IPS-20b (cell line): ENCODE measurements around the gene EEFSEC.

Experiments used
- H3K27ac ChIP-seq: one replicate; pipeline ENCODE4 v1.5.1; 2013; ENCODE audit warnings: low read length
- H3K27me3 ChIP-seq: 2 replicates; pipeline ENCODE4 v1.6.1; 2013; ENCODE audit warnings: mild to moderate bottlenecking, low read length, inconsistent platforms; ENCODE audit not compliant: insufficient read depth
- H3K36me3 ChIP-seq: 2 replicates; pipeline ENCODE4 v1.6.1; 2013; ENCODE audit warnings: low read depth, mild to moderate bottlenecking, inconsistent platforms, low read length, moderate library complexity; ENCODE audit not compliant: insufficient read depth
- H3K4me1 ChIP-seq: 2 replicates; pipeline ENCODE4 v1.6.1; 2013; ENCODE audit warnings: mild to moderate bottlenecking, control low read depth, inconsistent platforms, low read length, moderate library complexity; ENCODE audit not compliant: insufficient read depth
- H3K4me3 ChIP-seq: 2 replicates; pipeline ENCODE4 v1.5.1; 2013; ENCODE audit warnings: mild to moderate bottlenecking, low read length, inconsistent platforms
- H3K9ac ChIP-seq: 2 replicates; pipeline ENCODE4 v1.6.1; 2013; ENCODE audit warnings: low read depth, mild to moderate bottlenecking, inconsistent platforms, low read length, moderate library complexity
- H3K9me3 ChIP-seq: 2 replicates; pipeline ENCODE4 v1.6.1; 2013; ENCODE audit warnings: mild to moderate bottlenecking, low read depth, low read length, inconsistent platforms; ENCODE audit not compliant: insufficient read depth

Gene EEFSEC

DNA sequence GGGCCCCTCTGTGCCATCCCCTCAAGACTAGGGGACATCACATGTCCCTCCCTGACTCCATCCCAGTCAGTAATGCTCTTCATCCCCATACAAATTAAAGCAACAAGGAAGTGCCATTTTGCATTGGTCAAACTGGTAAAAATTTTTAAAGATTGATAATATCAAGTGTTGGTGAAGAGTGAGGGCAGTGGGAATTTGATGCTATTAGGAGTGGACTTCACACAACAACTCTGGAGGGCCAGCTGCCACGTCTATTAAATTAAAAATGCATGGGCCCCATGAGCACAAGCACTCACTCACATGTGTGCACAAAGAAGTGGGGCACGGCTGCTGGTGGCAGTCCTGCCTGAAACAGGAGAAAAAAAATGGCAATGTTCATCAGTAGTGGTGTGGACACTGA is 265.6 kb downstream of the EEFSEC start:
- Histone ChIP-seq H3K36me3 (no peaks in the 10 kb centered on the region), H3K27ac (no peak overlapping the region), H3K9ac (no peak overlapping the region), H3K4me3 (no peak overlapping the region), H3K4me1 (no peaks in the 10 kb centered on the region), H3K27me3 (0 out of 2 replicates have a peak, but pooled peaks cover 1% of the 10 kb centered on the region), H3K9me3 (no peaks in the 10 kb centered on the region)

DNA sequence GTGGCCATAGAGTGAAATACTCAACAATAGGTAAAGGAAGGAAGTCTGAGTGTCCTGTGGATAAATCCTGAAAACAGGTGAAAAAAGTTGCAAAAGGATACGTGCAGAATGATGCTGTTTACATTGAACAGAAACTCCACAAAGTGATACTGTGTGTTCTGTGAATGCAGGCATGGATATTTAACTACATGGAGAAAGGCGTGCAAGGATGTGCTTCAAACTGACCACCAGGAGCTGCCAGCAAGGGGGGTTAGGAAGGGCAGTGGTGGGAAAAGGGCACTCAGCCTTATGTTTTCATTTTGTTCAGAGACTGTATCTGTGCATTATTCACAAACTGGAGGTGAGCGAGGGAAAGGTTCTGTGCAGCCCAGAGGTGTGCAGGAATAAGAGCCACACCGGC is 266.0 kb downstream of the EEFSEC start:
- Histone ChIP-seq H3K4me3 (no peak overlapping the region), H3K9ac (no peak overlapping the region), H3K27me3 (0 out of 2 replicates have a peak, but pooled peaks cover 4% of the 10 kb centered on the region), H3K27ac (no peak overlapping the region), H3K9me3 (no peaks in the 10 kb centered on the region), H3K36me3 (no peaks in the 10 kb centered on the region), H3K4me1 (no peaks in the 10 kb centered on the region)

DNA sequence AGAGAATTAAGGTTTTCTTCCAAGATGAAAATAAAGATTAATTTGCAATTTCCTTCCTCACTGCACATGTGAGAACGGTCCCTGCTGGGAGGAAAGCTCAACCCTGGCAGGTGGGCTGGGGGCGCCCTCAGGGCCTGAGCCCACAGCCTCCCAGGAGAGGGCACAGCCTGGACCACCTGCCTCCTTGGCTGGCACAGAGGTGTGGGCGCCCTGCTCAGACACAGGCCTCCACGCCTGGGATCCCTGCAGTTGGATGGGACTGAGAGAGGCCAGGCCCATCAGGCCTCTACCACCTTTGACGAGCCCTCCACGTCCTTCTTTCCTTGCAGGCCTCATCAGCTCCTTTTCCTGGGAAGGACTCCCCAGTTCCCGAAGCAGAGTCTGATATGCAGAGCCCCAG is 267.0 kb downstream of the EEFSEC start:
- Histone ChIP-seq H3K9ac (no peak overlapping the region), H3K27ac (no peak overlapping the region), H3K4me3 (no peak overlapping the region), H3K36me3 (no peaks in the 10 kb centered on the region), H3K4me1 (no peaks in the 10 kb centered on the region), H3K27me3 (peaks cover 12% of the 10 kb centered on the region), H3K9me3 (no peaks in the 10 kb centered on the region)

- Histone ChIP-seq H3K9me3 (no peaks in the 10 kb centered on the region), H3K27ac (no peak overlapping the region), H3K9ac (no peak overlapping the region), H3K4me1 (no peaks in the 10 kb centered on the region), H3K4me3 (no peak overlapping the region), H3K36me3 (no peaks in the 10 kb centered on the region), H3K27me3 (peaks cover 18% of the 10 kb centered on the region)
Observed at GRCh38 chr3:128420720-128421438, 267.6 kb downstream of the EEFSEC start.

- Histone ChIP-seq H3K9me3 (no peaks in the 10 kb centered on the region), H3K4me1 (no peaks in the 10 kb centered on the region), H3K9ac (no peak overlapping the region), H3K4me3 (no peak overlapping the region), H3K27ac (no peak overlapping the region), H3K27me3 (peaks cover 24% of the 10 kb centered on the region), H3K36me3 (no peaks in the 10 kb centered on the region)
Observed at GRCh38 chr3:128421439-128421836, 268.2 kb downstream of the EEFSEC start.

GRCh38 chr3:128421966-128422365 is 268.7 kb downstream of the EEFSEC start:
- Histone ChIP-seq H3K27me3 (peaks cover 29% of the 10 kb centered on the region), H3K36me3 (no peaks in the 10 kb centered on the region), H3K4me3 (no peak overlapping the region), H3K9me3 (no peaks in the 10 kb centered on the region), H3K4me1 (no peaks in the 10 kb centered on the region), H3K9ac (no peak overlapping the region), H3K27ac (no peak overlapping the region)

GRCh38 chr3:128422762-128423524 is 269.7 kb downstream of the EEFSEC start:
- H3K27me3 ChIP-seq = peaks cover 39% of the 10 kb centered on the region
- H3K4me1 ChIP-seq = no peaks in the 10 kb centered on the region
- H3K27ac ChIP-seq = no peak overlapping the region
- H3K36me3 ChIP-seq = no peaks in the 10 kb centered on the region
- no peak overlapping the region for H3K4me3 ChIP-seq
- no peaks in the 10 kb centered on the region for H3K9me3 ChIP-seq
- no peak overlapping the region for H3K9ac ChIP-seq

GRCh38 chr3:128423525-128424147 is 270.4 kb downstream of the EEFSEC start:
- H3K4me1 ChIP-seq = no peaks in the 10 kb centered on the region
- no peak overlapping the region for H3K9ac ChIP-seq
- no peak overlapping the region for H3K27ac ChIP-seq
- no peaks in the 10 kb centered on the region for H3K36me3 ChIP-seq
- peaks cover 46% of the 10 kb centered on the region for H3K27me3 ChIP-seq
- no peaks in the 10 kb centered on the region for H3K9me3 ChIP-seq
- no peak overlapping the region for H3K4me3 ChIP-seq

DNA sequence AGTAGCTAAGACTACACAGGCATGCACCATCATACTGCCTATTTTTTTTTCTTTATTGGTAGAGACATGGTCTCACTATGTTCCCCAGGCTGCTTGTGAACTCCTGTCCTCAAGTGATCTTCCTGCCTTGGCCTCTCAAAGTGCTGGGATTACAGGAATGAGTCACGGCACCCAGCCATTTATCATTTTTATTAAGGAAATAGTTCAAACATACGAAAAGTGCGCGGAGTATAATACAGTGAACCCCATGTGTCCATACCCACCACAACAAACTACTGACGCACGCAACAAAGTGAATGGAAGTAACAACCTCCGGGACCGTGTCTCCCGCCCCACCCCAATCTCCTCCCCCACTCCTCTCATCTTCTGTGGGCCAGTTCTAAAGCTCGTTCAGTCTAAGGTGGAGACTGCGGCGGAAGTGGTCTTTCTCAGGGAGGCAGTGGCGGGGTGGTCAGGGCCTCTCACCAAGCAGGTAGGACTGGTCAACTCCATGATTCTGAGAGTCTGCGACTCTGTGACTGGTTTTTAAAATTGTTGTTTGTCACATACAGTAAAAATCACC is 271.3 kb downstream of the EEFSEC start:
- no peak overlapping the region for H3K27ac ChIP-seq

DNA sequence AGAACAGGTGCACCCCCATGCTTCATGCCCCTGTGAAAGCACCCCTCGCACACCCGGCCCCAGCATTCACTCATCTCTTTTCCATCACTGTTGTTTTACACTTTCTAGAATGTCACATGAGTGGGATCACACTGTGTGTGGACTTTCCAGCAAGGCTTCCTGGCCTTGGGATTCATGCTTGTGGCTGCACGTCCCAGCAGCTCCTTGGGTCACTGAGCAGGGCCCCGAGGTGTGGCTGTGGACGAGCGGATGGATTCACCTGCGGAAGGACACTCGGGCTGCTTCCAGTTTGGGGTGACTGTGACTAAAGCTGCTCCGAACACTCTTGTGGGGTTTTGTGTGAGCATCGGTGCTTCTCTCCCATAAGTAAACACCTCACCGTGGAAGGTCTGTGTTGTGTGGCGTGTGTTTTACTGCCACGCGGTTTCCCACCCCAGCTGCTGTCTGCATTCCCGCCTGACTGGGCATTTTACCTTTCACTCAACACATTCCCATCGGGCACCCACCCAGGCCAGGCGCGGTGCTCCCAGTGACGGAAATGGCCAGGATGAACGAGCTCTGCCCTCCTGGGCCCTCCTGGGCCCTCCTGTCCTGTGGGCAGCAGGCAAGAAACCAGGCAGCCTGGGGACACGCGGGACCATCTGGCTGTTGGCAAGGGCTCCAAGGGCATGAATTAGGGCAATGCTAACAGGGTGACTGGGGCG is 272.0 kb downstream of the EEFSEC start:
- Histone ChIP-seq H3K4me3 (no peak overlapping the region), H3K27ac (no peak overlapping the region), H3K36me3 (no peaks in the 10 kb centered on the region), H3K9me3 (no peaks in the 10 kb centered on the region), H3K27me3 (peaks cover 62% of the 10 kb centered on the region), H3K9ac (no peak overlapping the region), H3K4me1 (no peaks in the 10 kb centered on the region)

More for the DNA sequence above, 271.3 kb downstream of the EEFSEC start:
- Histone ChIP-seq H3K36me3 (no peaks in the 10 kb centered on the region), H3K4me3 (no peak overlapping the region), H3K27me3 (peaks cover 55% of the 10 kb centered on the region), H3K9ac (no peak overlapping the region), H3K9me3 (no peaks in the 10 kb centered on the region), H3K4me1 (no peaks in the 10 kb centered on the region)

GRCh38 chr3:128425846-128426127 is 272.5 kb downstream of the EEFSEC start:
- Histone ChIP-seq H3K9me3 (no peaks in the 10 kb centered on the region), H3K4me1 (no peaks in the 10 kb centered on the region), H3K27me3 (peaks cover 67% of the 10 kb centered on the region), H3K4me3 (no peak overlapping the region; the same call in 1 of the 2 replicates), H3K27ac (no peak overlapping the region), H3K36me3 (no peaks in the 10 kb centered on the region), H3K9ac (no peak overlapping the region)
